HG02623 (cell line): Measurements from ENCODE around the gene ENTPD7.
"Not testable (repeated sequence)": the region's sequence is repeated elsewhere in the genome, so short reads cannot be mapped to it uniquely, and the experiment has no call there.

ENCODE experiments used
- ATAC-seq: cut with Tn5 transposase; IDR thresholded peaks from one replicate; pipeline ENCODE4 v1.9.1; 2021; ENCODE audit warnings: moderate library complexity; ENCODE audit not compliant: unreplicated experiment

ENTPD7 gene

DNA sequence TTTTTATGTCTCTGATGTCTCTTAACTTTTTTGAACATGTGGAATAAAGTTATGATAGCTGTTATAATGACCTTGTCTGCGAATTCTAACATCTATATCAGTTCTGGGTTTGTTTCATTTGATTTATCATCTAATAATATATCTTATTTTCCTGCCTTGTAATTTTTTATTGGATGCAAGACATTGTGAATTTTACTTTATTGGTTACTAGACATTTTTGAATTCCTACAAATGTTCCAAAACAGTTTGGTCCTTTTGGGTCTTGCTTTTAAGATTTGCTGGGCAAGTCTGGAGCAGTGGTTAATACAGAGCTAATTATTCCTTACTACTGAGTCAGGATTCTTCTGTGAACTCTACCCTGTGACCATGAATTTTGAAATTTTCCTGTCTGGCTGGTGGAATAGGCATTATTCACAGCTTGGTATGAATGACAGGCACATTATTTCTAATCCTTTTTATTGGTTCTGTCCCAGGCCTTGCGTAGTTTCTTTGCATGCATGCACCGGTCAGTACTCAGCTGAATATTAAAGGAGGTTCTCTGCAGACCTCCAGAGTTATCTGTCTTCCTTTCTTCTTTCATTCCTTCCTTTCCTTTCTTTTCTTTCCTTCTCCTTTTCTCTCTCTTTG lies 81.7 kb downstream of the ENTPD7 start:
- ATAC-seq, result no peak

DNA sequence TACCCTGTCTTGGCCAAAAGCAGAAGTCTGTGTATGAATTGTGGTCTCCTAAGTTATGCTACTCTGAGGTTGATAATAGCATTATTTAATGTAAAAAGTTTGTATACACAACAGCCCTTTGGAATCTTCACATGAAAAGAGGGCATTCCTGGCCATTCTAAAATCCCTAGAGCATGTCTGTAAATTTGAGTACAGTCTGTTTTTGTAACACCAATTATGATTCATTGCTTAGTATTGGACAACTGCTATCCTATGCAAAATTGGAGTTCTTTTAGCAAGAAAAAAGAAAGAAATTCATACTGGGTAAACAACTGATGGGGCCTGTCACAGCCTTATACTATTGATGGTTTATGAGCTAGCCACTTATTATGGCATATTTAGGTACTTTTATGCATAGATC lies 82.9 kb downstream of the ENTPD7 start:
- no peak for ATAC-seq

DNA sequence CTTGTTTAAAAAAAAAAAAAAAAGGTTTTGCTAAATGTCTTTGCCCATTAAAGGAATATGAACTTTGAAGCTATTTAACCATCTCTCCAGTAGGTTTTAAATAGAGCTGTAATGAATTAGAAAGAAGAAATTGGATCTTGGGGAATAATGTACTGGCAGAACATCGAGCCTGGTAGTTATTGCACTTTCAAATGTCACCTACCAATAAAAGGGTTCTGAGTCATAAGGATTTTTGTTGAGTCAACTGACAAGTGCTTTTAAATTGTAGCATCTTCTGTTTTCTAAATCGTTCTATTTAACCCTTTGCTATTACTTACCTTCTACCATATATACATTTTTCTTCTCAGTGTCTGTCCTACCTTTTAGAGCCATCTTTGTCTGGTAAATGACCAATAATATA lies 83.4 kb downstream of the ENTPD7 start:
- ATAC-seq, result no peak

DNA sequence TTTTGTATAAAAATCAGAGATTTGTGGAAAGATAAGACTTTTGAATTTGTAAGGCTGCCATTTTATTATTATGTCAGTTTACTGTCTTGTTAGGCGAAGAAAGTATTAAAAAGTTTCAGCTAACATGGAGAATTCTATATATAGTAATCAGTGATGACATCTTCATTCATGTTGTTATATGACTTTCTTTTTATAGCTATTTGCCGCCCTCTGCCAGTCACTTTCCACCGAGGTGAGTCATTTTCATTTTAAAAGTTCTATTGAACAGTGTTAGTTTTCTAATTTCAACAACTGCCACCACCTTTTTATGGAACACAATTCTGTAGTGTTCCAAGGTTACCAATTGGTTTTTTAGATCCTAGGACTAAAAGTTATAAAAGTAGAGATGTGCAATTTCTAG lies 84.5 kb downstream of the ENTPD7 start:
- no peak for ATAC-seq

DNA sequence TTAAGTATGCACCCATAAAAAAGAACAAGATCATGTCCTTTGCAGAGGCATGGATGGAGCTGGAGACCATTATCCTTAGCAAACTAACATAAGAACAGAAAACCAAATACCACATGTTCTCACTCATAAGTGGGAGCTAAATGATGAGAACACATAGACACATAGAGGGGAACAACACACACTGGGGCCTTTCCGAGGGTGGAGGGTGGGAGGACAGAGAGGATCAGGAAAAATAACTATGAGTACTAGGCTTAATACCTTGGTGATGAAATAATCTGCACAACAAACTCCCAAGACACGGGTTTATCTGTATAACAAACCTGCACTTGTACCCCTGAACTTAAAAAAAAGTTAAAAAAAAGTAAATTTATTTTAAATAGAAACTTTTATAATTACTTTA lies 86.9 kb downstream of the ENTPD7 start:
- not testable (repeated sequence) for ATAC-seq

DNA sequence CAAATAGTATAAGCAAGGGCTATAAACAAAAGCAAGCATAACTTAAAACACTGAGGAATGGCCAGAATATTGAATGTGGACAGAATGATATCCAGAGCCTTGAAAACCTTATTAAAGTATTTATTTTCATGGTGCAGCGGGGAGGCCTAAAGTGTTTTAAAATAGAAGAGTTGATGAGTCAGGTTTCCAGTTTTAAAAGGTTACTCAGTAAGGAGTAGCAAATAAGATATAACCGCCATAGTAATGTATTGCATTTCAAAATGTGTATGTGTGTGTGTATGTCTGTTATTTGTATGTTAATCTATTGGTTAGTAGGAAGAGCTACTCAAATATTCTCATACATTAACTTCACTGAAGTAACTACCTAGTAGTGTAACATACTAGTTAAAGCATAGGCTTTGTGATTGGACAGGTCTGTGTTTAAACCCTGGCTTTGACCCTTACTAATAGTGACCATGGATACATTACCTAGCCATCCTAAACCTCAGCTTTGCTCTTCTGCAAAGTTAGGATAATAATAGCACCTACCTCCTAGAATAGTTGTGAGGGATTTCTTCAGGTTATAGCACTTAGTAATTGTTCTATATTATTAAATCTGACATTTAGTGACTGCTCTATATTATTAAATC lies 89.6 kb downstream of the ENTPD7 start:
- no peak for ATAC-seq

DNA sequence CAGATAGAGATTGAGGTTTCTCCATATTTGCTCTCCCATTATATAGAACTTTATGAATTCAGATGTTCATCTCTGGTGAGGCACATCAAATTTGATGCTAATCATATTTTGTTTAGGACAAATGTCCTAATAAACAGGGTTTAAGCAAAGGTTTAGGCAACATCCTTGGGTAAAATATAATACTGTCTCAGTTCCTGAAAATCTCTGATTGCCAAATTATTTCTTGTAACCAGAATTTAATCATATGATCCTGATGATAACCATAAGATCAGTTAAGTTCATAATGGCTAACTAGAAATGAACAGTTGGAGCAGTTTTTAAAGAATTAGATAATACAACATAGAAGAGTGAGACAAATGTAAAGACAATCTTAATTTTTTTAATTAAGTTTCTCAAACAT lies 91.3 kb downstream of the ENTPD7 start:
- ATAC-seq, result no peak

DNA sequence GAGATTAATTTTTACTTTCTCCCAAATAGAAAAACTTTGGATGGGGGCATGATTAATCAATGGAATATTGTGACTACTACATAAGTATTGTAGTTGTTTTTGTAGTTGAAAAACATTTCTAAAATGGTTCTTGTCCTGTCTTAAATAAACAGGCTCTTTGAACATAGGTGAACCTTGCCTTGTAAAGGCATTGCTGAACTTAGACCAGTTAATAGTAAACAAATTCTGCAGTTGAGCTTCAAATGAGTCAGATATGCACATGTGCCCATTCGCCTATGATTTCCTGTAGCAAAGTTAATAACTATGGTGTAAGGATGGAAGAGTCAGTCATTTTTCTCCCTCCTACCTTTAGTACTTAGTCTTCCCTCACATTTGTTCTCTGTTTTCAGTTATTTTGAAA lies 95.4 kb downstream of the ENTPD7 start:
- no peak for ATAC-seq
